ENCODE data around the gene NAALADL2.
"Not testable (repeated sequence)": the region's sequence is repeated elsewhere in the genome, so short reads cannot be mapped to it uniquely, and the experiment has no call there.

The NAALADL2 gene

GRCh38 chr3:175389560-175389959 is 530.4 kb downstream of the NAALADL2 start:
- no peak for DNase-seq

GRCh38 chr3:175391601-175392000 is 532.5 kb downstream of the NAALADL2 start:
- DNase-seq, result no peak

DNA sequence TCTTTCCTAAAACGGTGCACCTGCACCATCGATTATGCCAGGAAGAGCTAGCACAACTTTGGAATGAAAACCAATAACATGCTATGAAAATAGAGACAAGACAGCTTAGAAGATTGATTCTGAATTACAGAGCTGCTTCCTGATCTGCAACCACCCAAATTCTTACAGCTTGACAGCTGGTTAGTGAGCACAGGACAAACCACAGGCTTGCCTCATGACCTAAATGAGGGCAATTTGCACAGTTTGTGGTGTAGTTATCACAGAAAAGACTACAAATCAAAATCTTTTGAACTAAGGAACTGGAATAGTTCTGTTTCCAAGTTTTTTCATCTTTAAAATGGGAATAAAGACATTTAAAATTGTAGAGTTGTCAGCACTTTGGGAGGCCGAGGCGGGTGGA is 533.5 kb downstream of the NAALADL2 start:
- DNase-seq, result no peak

DNA sequence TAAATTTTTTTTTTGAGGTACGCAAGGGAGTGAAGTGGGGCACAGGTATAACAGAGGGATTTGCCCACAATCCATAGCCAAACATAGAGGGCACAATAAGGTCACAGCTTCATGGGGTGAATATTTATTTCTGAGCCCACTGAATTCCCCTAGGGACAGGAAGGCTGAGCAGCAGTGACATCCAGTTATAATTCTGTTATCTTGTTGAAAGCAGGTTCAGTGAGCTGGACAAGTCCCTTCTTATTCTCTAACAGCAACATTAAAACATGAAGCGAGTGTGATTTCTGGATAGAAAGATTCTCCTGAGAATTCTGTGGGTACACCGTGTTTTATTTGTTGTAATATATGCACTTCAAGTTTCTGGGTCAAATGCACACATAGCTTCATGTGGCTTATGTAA is 538.2 kb downstream of the NAALADL2 start:
- no peak for DNase-seq

DNA sequence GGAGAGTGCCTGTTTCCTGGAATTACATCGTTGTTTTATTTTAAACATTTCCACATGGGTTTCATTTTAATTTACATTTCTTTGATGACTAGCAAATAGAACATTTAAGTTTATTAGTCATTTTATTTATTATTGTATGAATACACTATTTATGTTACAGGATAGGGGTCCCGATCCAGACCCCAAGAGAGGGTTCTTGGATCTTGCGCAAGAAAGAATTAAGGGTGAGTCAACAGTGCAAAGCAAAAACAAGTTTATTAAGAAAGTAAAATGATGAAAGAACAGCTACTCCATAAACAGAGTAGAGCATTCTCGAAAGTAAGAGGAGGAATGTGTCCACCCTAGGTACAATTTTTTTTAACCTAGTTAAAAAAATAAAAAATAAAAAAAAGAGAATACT is 539.5 kb downstream of the NAALADL2 start:
- DNase-seq, result no peak

DNA sequence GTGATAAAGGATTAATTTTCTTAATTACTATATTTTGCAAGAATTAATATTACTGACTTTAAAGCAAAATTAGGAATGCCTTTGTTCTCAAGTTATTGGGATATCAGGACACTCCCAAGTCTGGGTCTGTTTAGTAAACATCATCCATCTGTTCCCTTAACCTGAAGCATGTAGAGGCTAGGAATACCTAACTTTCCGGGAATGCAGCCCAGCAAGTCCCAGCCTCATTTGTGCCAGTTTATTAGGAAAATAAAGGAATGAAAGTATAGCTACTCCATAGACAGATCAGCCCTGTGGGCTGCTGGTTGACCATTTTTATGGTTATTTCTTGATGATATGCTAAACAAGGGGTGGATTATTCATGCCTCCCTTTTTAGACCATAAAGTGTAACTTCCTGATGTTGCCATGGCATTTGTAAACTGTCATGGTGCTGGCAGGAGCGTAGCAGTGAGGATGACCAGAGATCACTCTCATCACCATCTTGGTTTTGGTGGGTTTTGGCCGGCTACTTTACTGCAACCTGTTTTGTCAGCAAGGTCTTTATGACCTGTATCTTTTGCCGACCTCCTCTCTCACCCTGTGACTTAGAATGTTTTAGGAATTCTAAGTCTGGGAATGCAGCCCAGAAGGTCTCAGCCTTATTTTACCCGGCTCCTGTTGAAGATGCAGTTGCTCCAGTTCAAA is 540.2 kb downstream of the NAALADL2 start:
- no peak for DNase-seq

GRCh38 chr3:175404027-175404426 is 544.9 kb downstream of the NAALADL2 start:
- DNase-seq, result no peak

DNA sequence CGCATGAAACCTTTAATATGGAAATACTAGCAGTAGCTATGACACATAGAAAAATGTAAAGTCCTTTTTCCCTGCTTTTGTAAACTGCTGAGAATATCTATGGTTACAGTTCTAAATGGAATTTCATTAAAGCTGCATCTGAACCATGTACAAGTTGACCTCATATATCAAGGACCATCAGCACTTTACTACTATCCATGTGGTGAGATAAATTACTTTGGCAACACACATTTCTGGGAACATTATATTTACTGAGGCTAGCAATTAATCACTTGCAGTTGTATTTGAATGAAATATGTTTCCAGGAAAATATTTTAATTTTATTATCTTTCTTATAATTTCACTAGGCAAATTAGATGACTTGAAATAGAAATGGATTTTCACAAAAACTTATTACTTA is 545.5 kb downstream of the NAALADL2 start:
- DNase-seq, result no peak

- no peak for DNase-seq
These were observed 551.1 kb downstream of the NAALADL2 start for GRCh38 chr3:175410251-175410650.

- DNase-seq, result no peak
These were observed 552.3 kb downstream of the NAALADL2 start for GRCh38 chr3:175411405-175411804.

GRCh38 chr3:175411946-175412345 is 552.8 kb downstream of the NAALADL2 start:
- DNase-seq, result no peak

DNA sequence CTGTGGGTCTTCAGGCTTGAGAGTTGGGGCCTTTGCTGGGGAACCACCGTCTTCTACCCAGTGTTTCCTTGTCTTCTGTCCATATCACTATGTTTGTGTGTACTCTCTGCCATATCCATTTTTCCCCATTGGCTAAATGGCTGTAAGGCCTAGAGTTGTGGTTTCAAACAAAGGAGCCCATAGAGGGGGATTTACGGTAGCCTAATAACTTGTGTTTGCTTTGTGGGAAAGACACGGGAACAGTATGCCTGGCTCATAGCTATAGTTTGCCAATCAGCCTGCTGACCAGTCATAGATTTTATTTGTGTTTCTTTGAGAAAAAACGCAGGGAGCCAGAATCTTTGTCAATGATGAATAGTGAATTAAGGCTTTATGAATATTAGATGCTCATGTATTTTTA is 554.8 kb downstream of the NAALADL2 start:
- DNase-seq, result no peak

GRCh38 chr3:175416600-175416999 is 557.5 kb downstream of the NAALADL2 start:
- no peak for DNase-seq

DNA sequence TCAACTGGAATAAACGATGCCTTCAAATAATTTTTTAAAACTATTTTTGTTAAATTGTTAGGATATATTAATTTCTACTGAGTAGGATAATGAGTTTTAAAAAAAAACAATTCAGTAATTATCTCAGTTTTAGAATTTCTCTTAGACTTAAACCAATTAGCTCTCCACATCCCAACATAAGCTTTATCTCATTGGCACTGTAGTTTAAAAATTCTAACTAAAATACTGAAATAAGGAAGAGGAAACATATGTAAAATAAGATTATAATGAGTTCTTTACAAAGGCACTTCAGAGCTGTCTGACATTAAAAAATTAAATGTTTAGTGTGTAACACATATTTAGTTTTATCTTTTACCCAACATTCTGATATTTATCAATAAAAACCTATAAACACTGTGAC is 558.3 kb downstream of the NAALADL2 start:
- no peak for DNase-seq

GRCh38 chr3:175421902-175422301 is 562.8 kb downstream of the NAALADL2 start:
- DNase-seq, result no peak

- DNase-seq, result no peak
These were observed 563.6 kb downstream of the NAALADL2 start for GRCh38 chr3:175422744-175423143.

GRCh38 chr3:175423848-175424247 is 564.7 kb downstream of the NAALADL2 start:
- not testable (repeated sequence) for DNase-seq

GRCh38 chr3:175426805-175427204 is 567.7 kb downstream of the NAALADL2 start:
- no peak for DNase-seq

- no peak for DNase-seq
These were observed 569.3 kb downstream of the NAALADL2 start for GRCh38 chr3:175428466-175428865.

DNA sequence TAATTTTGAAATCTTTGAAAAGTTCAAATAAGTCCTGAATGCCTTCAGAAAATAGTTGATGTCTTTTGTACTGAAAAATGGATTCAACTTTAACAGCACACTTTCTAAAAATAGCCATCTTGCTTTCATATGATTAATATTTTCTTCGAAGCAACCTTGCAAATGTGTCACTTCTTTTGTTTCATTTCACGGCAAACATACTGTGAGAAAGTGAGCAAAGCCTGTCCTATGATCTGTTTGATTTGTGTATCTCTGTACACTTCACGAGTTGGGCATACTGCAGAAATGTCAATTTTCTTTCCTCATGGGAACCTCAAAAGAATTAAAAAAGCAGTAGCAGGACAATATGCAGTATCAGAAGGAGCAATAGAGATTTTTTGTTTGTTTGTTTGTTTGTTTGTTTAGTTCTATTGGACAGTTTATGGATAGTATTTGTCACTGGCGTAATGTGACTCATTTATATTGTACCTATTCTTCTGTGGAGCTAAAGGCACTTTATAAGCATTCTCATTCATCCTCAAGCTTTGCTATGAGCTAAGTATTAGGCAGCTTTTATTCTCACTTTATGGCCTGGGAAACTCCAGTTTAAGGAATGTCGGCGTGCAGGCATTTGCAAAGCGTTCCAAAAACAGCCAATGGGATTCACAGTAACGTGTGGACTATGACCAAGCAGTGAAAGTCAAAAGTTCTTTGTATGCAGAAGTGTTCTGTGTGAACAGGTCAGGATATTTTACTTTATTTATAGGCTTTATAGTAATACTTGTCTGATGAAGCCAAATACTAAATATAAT is 572.0 kb downstream of the NAALADL2 start:
- DNase-seq, result no peak

DNA sequence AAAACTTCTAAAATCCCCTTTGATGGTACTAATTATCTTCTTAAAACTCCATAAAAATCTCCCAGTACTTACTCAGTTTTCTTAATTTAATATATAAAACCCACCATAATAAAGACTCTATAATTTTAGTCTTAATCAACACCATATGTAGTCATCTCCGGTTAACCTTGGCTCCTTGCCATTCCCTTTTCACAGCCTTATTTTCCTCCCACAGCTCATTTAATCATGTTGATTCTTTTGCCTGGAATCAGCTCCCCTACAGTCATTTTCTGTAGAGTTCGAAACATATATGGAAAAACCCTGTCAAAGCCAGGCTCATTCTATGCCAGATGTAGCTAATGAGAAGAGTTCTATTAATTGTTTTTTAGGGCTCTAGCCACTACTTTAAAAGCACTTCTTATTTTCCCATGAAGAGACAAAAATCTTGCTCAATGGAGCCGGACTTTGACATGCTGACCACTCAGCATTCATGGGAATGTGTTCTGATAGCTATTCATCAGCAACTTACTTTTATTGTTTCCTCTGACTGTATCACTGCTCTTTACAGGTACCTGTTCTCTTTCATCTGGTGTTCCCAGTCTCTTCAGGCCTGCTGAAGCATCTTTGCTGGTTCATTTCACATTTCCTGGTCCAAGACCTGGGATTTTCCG is 573.4 kb downstream of the NAALADL2 start:
- no peak for DNase-seq

- no peak for DNase-seq
These were observed 574.0 kb downstream of the NAALADL2 start for GRCh38 chr3:175433026-175433674.

DNA sequence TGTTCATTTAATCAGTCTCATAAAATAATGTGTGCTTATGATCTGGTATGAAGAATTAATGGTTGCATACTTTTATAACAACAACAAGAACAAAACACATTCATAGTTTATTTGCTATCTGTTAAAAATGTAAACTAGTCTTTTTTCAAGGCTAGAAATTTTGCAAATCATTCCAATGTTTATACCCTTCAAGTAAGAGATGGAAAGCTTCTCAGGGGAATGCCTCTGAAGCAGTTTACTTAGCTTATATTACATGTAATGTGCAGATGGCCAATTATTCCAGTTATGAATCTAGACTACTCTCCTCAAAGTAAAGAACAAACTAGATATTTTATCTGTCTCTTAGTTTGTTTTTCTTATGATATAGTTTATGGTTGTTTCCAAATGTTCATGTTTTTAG is 575.4 kb downstream of the NAALADL2 start:
- no peak for DNase-seq
